ENCODE data around the gene LRMDA.

GRCh38 chr10:75401569-75402485, 29.6 kb upstream of the LRMDA start, which contains the start of gene ZNF503:
- TF ChIP-seq, protein P1, sequence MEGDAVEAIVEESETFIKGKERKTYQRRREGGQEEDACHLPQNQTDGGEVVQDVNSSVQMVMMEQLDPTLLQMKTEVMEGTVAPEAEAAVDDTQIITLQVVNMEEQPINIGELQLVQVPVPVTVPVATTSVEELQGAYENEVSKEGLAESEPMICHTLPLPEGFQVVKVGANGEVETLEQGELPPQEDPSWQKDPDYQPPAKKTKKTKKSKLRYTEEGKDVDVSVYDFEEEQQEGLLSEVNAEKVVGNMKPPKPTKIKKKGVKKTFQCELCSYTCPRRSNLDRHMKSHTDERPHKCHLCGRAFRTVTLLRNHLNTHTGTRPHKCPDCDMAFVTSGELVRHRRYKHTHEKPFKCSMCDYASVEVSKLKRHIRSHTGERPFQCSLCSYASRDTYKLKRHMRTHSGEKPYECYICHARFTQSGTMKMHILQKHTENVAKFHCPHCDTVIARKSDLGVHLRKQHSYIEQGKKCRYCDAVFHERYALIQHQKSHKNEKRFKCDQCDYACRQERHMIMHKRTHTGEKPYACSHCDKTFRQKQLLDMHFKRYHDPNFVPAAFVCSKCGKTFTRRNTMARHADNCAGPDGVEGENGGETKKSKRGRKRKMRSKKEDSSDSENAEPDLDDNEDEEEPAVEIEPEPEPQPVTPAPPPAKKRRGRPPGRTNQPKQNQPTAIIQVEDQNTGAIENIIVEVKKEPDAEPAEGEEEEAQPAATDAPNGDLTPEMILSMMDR (IDR thresholded peaks at IDR 0.05), result peak in 5 of 6 experiments; percentile 16 to 61 (median 53)
- peak; percentile 96 for TF ChIP-seq POLR2A (IDR thresholded peaks at IDR 0.05)

All from adrenal gland (tissue), 5 donors.